ENCODE data around the gene DCDC2.

The DCDC2 gene

GRCh38 chr6:24197892-24198291 lies 160.0 kb downstream of the DCDC2 start:
- Histone ChIP-seq H3K9me3 (ENCODE audit: control insufficient read depth, low read length) (no peaks in the 10 kb centered on the region), H3K27me3 (ENCODE audit: control insufficient read depth, insufficient read depth, low read length) (no peaks in the 10 kb centered on the region), H3K79me2 (no peaks in the 10 kb centered on the region), H3K27ac (no peak overlapping the region), H3K36me3 (ENCODE audit: control insufficient read depth, insufficient read depth, low read length) (no peaks in the 10 kb centered on the region), H2AFZ (no peak overlapping the region), H3K4me3 (ENCODE audit: low read depth, low read length) (no peak overlapping the region), H3K4me1 (no peaks in the 10 kb centered on the region), H3K9ac (no peak overlapping the region), H3K4me2 (ENCODE audit: low read length) (no peak overlapping the region)
- no peak for TF ChIP-seq CTCF (IDR thresholded peaks at IDR 0.05)

- H3K9me3 ChIP-seq (ENCODE audit: control insufficient read depth, low read length) = no peaks in the 10 kb centered on the region
- no peak for TF ChIP-seq CTCF (IDR thresholded peaks at IDR 0.05)
- no peak overlapping the region for H2AFZ ChIP-seq
- H3K9ac ChIP-seq = no peak overlapping the region
- no peak overlapping the region for H3K4me2 ChIP-seq (ENCODE audit: low read length)
- no peaks in the 10 kb centered on the region for H3K4me1 ChIP-seq
- no peak overlapping the region for H3K27ac ChIP-seq
- H3K79me2 ChIP-seq = no peaks in the 10 kb centered on the region
- no peaks in the 10 kb centered on the region for H3K27me3 ChIP-seq (ENCODE audit: control insufficient read depth, insufficient read depth, low read length)
- H3K4me3 ChIP-seq (ENCODE audit: low read depth, low read length) = no peak overlapping the region
- H3K36me3 ChIP-seq (ENCODE audit: control insufficient read depth, insufficient read depth, low read length) = no peaks in the 10 kb centered on the region
Observed at GRCh38 chr6:24195836-24196597, 161.8 kb downstream of the DCDC2 start.

GRCh38 chr6:24194978-24195700 lies 162.7 kb downstream of the DCDC2 start:
- Histone ChIP-seq H3K36me3 (ENCODE audit: control insufficient read depth, insufficient read depth, low read length) (no peaks in the 10 kb centered on the region), H2AFZ (no peak overlapping the region), H3K4me1 (no peaks in the 10 kb centered on the region), H3K9me3 (ENCODE audit: control insufficient read depth, low read length) (no peaks in the 10 kb centered on the region), H3K27ac (no peak overlapping the region), H3K27me3 (ENCODE audit: control insufficient read depth, insufficient read depth, low read length) (no peaks in the 10 kb centered on the region), H3K4me2 (ENCODE audit: low read length) (no peak overlapping the region), H3K9ac (no peak overlapping the region), H3K79me2 (no peaks in the 10 kb centered on the region), H3K4me3 (ENCODE audit: low read depth, low read length) (no peak overlapping the region)
- TF ChIP-seq CTCF (IDR thresholded peaks at IDR 0.05) = no peak

GRCh38 chr6:24193364-24193763 lies 164.5 kb downstream of the DCDC2 start:
- Histone ChIP-seq H3K27me3 (ENCODE audit: control insufficient read depth, insufficient read depth, low read length) (no peaks in the 10 kb centered on the region), H3K4me3 (ENCODE audit: low read depth, low read length) (no peak overlapping the region), H3K4me2 (ENCODE audit: low read length) (no peak overlapping the region), H2AFZ (no peak overlapping the region), H3K27ac (no peak overlapping the region), H3K4me1 (no peaks in the 10 kb centered on the region), H3K9me3 (ENCODE audit: control insufficient read depth, low read length) (no peaks in the 10 kb centered on the region), H3K36me3 (ENCODE audit: control insufficient read depth, insufficient read depth, low read length) (no peaks in the 10 kb centered on the region), H3K9ac (no peak overlapping the region), H3K79me2 (no peaks in the 10 kb centered on the region)
- no peak for TF ChIP-seq CTCF (IDR thresholded peaks at IDR 0.05)

Data from parathyroid adenoma (tissue), 2 donors.